GM12878 (cell line): ENCODE measurements around the gene EDEM3. TPM values are rescaled to one million over a fixed set of nuclear protein-coding genes. Genes with fewer than 3 reads are reported as not detected.

ENCODE experiments used
- ATAC-seq: fragments of 200-7000 bp; cut with Tn5 transposase; 3 replicates; pipeline ENCODE4 v1.9.1; 2020; ENCODE audit warnings: mild to moderate bottlenecking, moderate library complexity
- BruUV-seq: library from RNA; stranded (reverse); fragments of 400-500 nt; replicated peaks from 2 replicates; lab custom pipeline; 2021; lab: Mats Ljungman, UMichigan
- CTCF ChIA-PET: fragments of 300-600 bp; sonication (Branson Sonifier 250); formaldehyde crosslinking; extraction: SDS; loops from one replicate; lab custom pipeline; 2021; ENCODE audit warnings: inconsistent platforms; lab: Yijun Ruan, JAX
- POLR2A ChIA-PET: fragments of 350-600 bp; formaldehyde crosslinking; extraction: SDS; loops from one replicate; lab custom pipeline; 2021; ENCODE audit warnings: inconsistent platforms; lab: Charles Lee
- RAD21 ChIA-PET: fragments of 300-600 bp; sonication (Branson Sonifier 250); formaldehyde crosslinking; loops from one replicate; lab custom pipeline; 2023; ENCODE audit warnings: antibody characterized with exemption; ENCODE audit not compliant: unreplicated experiment; lab: Charles Lee
- SMC1A ChIA-PET: fragments of 300-600 bp; sonication (Branson Sonifier 250); formaldehyde crosslinking; loops from one replicate; lab custom pipeline; 2023; ENCODE audit not compliant: unreplicated experiment, uncharacterized antibody; lab: Charles Lee
- DNase-seq: peaks from one replicate; pipeline ENCODE4 v3.0.0-alpha.2; 2011; ENCODE audit warnings: low read depth, low spot score
- FAIRE-seq: peaks from 3 replicates; lab custom pipeline; 2011; peaks lifted over from hg19 to GRCh38; lab: Jason Lieb, UNC
- H2AFZ ChIP-seq: 2 replicates; pipeline ENCODE4 v1.6.0; 2011; ENCODE audit warnings: low read depth, low read length, control low read depth; ENCODE audit not compliant: control insufficient read depth
- H3K27ac ChIP-seq: 2 replicates; pipeline ENCODE4 v1.5.1; 2011; ENCODE audit warnings: control low read depth; ENCODE audit not compliant: control insufficient read depth, insufficient read depth
- H3K27me3 ChIP-seq, 2 experiments: replicated peaks in 1 of 2; 2 replicates each; pipeline versions ENCODE4 v1.6.0 to v1.6.1; 2011; ENCODE audit warnings: low read length in 1 of 2; ENCODE audit not compliant: control insufficient read depth in 2 of 2, insufficient read depth in 2 of 2
- H3K36me3 ChIP-seq, 2 experiments: 2 replicates each; pipeline ENCODE4 v1.5.1; 2011; ENCODE audit warnings: low read length in 1 of 2; ENCODE audit not compliant: control insufficient read depth in 2 of 2, insufficient read depth in 2 of 2
- H3K4me1 ChIP-seq: 2 replicates; pipeline ENCODE4 v1.6.1; 2011; ENCODE audit warnings: mild to moderate bottlenecking, low read length, moderate library complexity, mixed read lengths; ENCODE audit not compliant: control insufficient read depth, insufficient read depth
- H3K4me2 ChIP-seq: 2 replicates; pipeline ENCODE4 v1.6.0; 2011; ENCODE audit warnings: control low read depth; ENCODE audit not compliant: control insufficient read depth, insufficient read depth
- H3K4me3 ChIP-seq: fragments of 200-600 bp; sonication (generic); 2 replicates; pipeline ENCODE4 v1.5.1; 2016
- H3K79me2 ChIP-seq: 2 replicates; pipeline ENCODE4 v1.6.0; 2011; ENCODE audit warnings: low read length; ENCODE audit not compliant: control insufficient read depth, insufficient read depth
- H3K9ac ChIP-seq: 2 replicates; pipeline ENCODE4 v1.8.0; 2011; ENCODE audit warnings: low read length, control low read depth, mixed read lengths; ENCODE audit not compliant: control insufficient read depth, insufficient read depth
- H3K9me3 ChIP-seq: replicated peaks from 3 replicates; pipeline ENCODE4 v1.5.1; 2011; ENCODE audit warnings: mild to moderate bottlenecking, low read length; ENCODE audit not compliant: control insufficient read depth, insufficient read depth
- H4K20me1 ChIP-seq: 2 replicates; pipeline ENCODE4 v1.6.0; 2011; ENCODE audit not compliant: control insufficient read depth, insufficient read depth
- CREB1 ChIP-seq: IDR thresholded peaks from 2 replicates; pipeline ENCODE4 v1.6.1; 2012; ENCODE audit warnings: low read depth, mild to moderate bottlenecking, inconsistent platforms
- MEF2A ChIP-seq: IDR thresholded peaks from 2 replicates; pipeline ENCODE4 v1.6.1; 2011; ENCODE audit warnings: low read depth, mild to moderate bottlenecking, low read length, moderate library complexity; ENCODE audit not compliant: insufficient read depth
- MEF2B ChIP-seq: fragments of 450-650 bp; IDR thresholded peaks from 2 replicates; pipeline ENCODE4 v1.6.1; 2018; ENCODE audit warnings: mild to moderate bottlenecking, moderate library complexity; ENCODE audit not compliant: partially characterized antibody, poor library complexity, severe bottlenecking
- NFYA ChIP-seq: IDR thresholded peaks from 2 replicates; pipeline ENCODE4 v1.6.1; 2011; ENCODE audit warnings: low read depth, mild to moderate bottlenecking, low read length, improper control_type of control experiment, borderline replicate concordance
- PKNOX1 ChIP-seq: fragments of 450-650 bp; IDR thresholded peaks from 2 replicates; pipeline ENCODE4 v1.6.1; 2016; ENCODE audit warnings: mild to moderate bottlenecking
- POU2F2 ChIP-seq: IDR thresholded peaks from 3 replicates; pipeline ENCODE4 v1.6.1; 2011; ENCODE audit warnings: low read depth, mild to moderate bottlenecking, low read length, borderline replicate concordance
- RB1 ChIP-seq: fragments of 450-650 bp; formaldehyde crosslinking; IDR thresholded peaks from 2 replicates; pipeline ENCODE4 v1.6.1; 2017; ENCODE audit warnings: mild to moderate bottlenecking, borderline replicate concordance
- RUNX3 ChIP-seq: IDR thresholded peaks from 2 replicates; pipeline ENCODE4 v1.6.1; 2012; ENCODE audit warnings: low read length, inconsistent platforms
- SMAD5 ChIP-seq: IDR thresholded peaks from 2 replicates; pipeline ENCODE4 v1.6.1; 2016; ENCODE audit warnings: antibody characterized with exemption, low read depth
- SUZ12 ChIP-seq: fragments of 200-600 bp; sonication (generic); IDR thresholded peaks from one replicate; pipeline ENCODE4 v1.6.1; 2018; ENCODE audit warnings: antibody characterized with exemption, mild to moderate bottlenecking; ENCODE audit not compliant: unreplicated experiment
- YBX1 ChIP-seq: fragments of 450-650 bp; IDR thresholded peaks from 2 replicates; pipeline ENCODE4 v1.6.1; 2016; ENCODE audit warnings: antibody characterized with exemption
- ZBED1 ChIP-seq: IDR thresholded peaks from 2 replicates; pipeline ENCODE4 v1.6.1; 2016; ENCODE audit warnings: borderline replicate concordance
- WGBS: methylation state at CpG from one replicate; pipeline ENCODE4 v1.1.6; 2016; ENCODE audit warnings: low lambda C conversion rate; ENCODE audit not compliant: insufficient replicate concordance, insufficient coverage; ENCODE audit errors: missing lambda C conversion rate; 5-methylcytosine and 5-hydroxymethylcytosine counted together
- in situ Hi-C: fragments of 300-500 bp; cut with MboI; formaldehyde crosslinking; loops from 9 replicates; pipeline ENCODE4 v1.14.3; 2018; ENCODE audit warnings: mixed read lengths
- intact Hi-C: fragments of 100-400 bp; cut with micrococcal nuclease; formaldehyde crosslinking; loops from one replicate; pipeline ENCODE4 v1.14.2; 2022; ENCODE audit not compliant: unreplicated experiment
- polyA plus RNA-seq, 11 experiments: library from polyadenylated mRNA; depleted of rRNA in 4 of 11; unstranded in 6 of 11; stranded (reverse) in 5 of 11; fragments of >200 nt; fragmentation: Nextera tagmentation in 4 of 11; fragmentation: Illumina TruSeq in 1 of 11; extraction: Ambion mirVana in 4 of 11; extraction: Trizol in 1 of 11; gene quantifications; 1 replicate in 1 of 11; 2 replicates in 10 of 11; pipeline versions ENCODE4 v1.2.1 to v1.2.3, GENCODE V29; 2011 to 2016; ENCODE audit warnings: inconsistent platforms in 2 of 11, missing spikeins in 2 of 11, low read depth in 1 of 11
- total RNA-seq, 4 experiments: library from RNA; depleted of rRNA in 3 of 4; stranded (reverse); fragments of >200 nt in 3 of 4; fragmentation: Illumina TruSeq in 1 of 4; extraction: Trizol in 1 of 4; gene quantifications; 2 replicates each; pipeline versions ENCODE4 v1.2.1 to v1.2.3, GENCODE V29; 2013 to 2021
- TF ChIP-seq, protein P1 (sequence below): IDR thresholded peaks from 2 replicates; pipeline ENCODE4 v1.6.1; 2012; ENCODE audit warnings: low read length, inconsistent platforms

EDEM3 gene
- total and polyA plus RNA-seq, 10 of the 15 experiments (the other 5 are each of a cell fraction or from before 2014, with no cell fraction given), result 6.4 to 19.3 (median 14.3) TPM

- H3K79me2 ChIP-seq, result no peaks in the 10 kb centered on the region
- no peaks in the 10 kb centered on the region for H3K36me3 ChIP-seq
- WGBS, result 93% methylated on average over 3 of the region's 3 CpGs
- intact Hi-C loops, result no loop called here
- ChIA-PET CTCF (interaction anchor here (0.6 kb wide), 1 partner anchor 9 kb away, joined by 3 read pairs; no protein-coding TSS in a partner anchor), POLR2A (no interaction called here), SMC1A (interaction anchor here (1.0 kb wide), 1 partner anchor 13 kb away, joined by 3 read pairs; no protein-coding TSS in a partner anchor), RAD21 (no interaction called here)
- no peaks in the 10 kb centered on the region for H4K20me1 ChIP-seq
- in situ Hi-C loops, result no loop called here
- H3K27me3 ChIP-seq, result no peaks in the 10 kb centered on the region
- H3K9me3 ChIP-seq, result peaks cover under 1% of the 10 kb centered on the region; the same call in 1 of the 3 replicates
- ATAC-seq, result no peak
- H3K4me2 ChIP-seq, result no peak overlapping the region
- no TSS peak for BruUV-seq
- H3K4me3 ChIP-seq, result no peak overlapping the region
- no peak overlapping the region for H3K27ac ChIP-seq
- H3K4me1 ChIP-seq, result peaks cover 13% of the 10 kb centered on the region
- FAIRE-seq, result no peak
- TF ChIP-seq SUZ12 (no peak), ZBED1 (no peak), CREB1 (no peak), POU2F2 (no peak), SMAD5 (no peak)
- TF ChIP-seq, all 136 proteins: peak for 0
- no peak overlapping the region for H2AFZ ChIP-seq
- no peak for DNase-seq
- no peak overlapping the region for H3K9ac ChIP-seq
Measured at GRCh38 chr1:184686540-184686939, 68.1 kb downstream of the EDEM3 start.

- no peaks in the 10 kb centered on the region for H3K36me3 ChIP-seq
Measured at GRCh38 chr1:184685116-184685515, 69.5 kb downstream of the EDEM3 start.

More at GRCh38 chr1:184685116-184685515, 69.5 kb downstream of the EDEM3 start:
- in situ Hi-C loops (no loop called here), intact Hi-C loops (no loop called here)
- DNase-seq, result peak; percentile 63
- peak; percentile 64 for FAIRE-seq
- Histone ChIP-seq H4K20me1 (no peaks in the 10 kb centered on the region), H3K4me3 (no peak overlapping the region), H3K79me2 (no peaks in the 10 kb centered on the region), H3K9ac (no peak overlapping the region), H3K4me2 (peak overlapping the region; percentile 29), H3K9me3 (peaks cover 3% of the 10 kb centered on the region; the same call in 1 of the 3 replicates), H3K27ac (no peak overlapping the region), H2AFZ (no peak overlapping the region; the same call in 1 of the 2 replicates), H3K27me3 (no peaks in the 10 kb centered on the region), H3K4me1 (peaks cover 13% of the 10 kb centered on the region)
- ChIA-PET POLR2A (no interaction called here), SMC1A (interaction anchor here (0.8 kb wide), 1 partner anchor 385 kb away, joined by 3 read pairs; no protein-coding TSS in a partner anchor), CTCF (no interaction called here), RAD21 (no interaction called here)
- WGBS, result 2% methylated on average over 7 of the region's 7 CpGs
- no TSS peak for BruUV-seq
- peak; percentile 89 for ATAC-seq
- no peak for TF ChIP-seq RB1
- peak; percentile 55; the same call in 1 of the 2 replicates for TF ChIP-seq MEF2A
- TF ChIP-seq YBX1, result no peak
- peak; percentile 31 for TF ChIP-seq MEF2B
- TF ChIP-seq NFYA, result no peak
- TF ChIP-seq POU2F2, result peak; percentile 84; the same call in 2 of the 3 replicates
- TF ChIP-seq, protein P1, sequence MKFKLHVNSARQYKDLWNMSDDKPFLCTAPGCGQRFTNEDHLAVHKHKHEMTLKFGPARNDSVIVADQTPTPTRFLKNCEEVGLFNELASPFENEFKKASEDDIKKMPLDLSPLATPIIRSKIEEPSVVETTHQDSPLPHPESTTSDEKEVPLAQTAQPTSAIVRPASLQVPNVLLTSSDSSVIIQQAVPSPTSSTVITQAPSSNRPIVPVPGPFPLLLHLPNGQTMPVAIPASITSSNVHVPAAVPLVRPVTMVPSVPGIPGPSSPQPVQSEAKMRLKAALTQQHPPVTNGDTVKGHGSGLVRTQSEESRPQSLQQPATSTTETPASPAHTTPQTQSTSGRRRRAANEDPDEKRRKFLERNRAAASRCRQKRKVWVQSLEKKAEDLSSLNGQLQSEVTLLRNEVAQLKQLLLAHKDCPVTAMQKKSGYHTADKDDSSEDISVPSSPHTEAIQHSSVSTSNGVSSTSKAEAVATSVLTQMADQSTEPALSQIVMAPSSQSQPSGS, result no peak
- peak; percentile 50 for TF ChIP-seq RUNX3
- no peak for TF ChIP-seq PKNOX1
